ENCODE results near the gene SMARCB1.
"Not testable (repeated sequence)": the region's sequence is repeated elsewhere in the genome, so short reads cannot be mapped to it uniquely, and the experiment has no call there.

The SMARCB1 gene

DNA sequence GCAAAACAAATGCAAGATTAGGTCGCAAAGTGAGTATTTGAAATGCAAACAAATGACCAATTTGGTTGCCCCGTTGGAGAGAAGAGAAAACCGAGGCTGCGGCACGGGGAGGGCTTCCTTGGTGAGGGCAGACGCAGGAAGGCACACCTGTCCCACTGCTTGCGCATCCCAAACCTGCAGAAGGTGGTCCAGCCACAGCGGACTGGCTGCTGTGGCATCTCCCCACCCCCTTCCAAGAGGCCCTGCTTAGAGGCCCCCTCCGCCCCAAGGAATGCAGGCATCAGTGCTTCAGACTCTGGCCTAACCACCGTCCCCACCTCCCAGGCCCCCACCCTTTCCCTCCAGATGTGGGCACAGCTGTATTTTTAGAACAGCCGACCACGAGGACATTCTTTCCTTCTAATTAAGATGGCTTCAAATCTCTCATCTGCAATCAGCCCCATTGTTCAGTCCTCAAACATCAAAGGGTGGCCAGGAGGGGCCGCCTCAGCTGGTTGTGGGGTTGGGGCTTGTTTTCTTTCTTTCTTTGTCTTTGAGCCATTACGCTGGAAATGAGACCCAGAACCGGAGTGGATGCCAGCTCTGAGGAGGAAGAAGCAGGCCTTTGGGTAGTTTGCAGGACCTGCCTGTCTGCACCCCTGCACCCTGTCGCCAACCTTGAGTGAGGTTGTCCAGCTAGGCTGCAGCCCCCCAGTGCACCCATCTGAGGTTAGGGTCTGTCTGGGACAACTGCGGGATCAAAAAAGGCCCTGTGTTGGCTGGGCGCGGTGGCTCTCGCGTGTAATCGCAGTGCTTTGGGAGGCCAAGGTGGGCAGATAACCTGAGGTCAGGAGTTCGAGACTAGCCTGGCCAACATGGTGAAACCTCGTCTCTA is 61.5 kb downstream of the SMARCB1 start:
- no peak for DNase-seq

DNA sequence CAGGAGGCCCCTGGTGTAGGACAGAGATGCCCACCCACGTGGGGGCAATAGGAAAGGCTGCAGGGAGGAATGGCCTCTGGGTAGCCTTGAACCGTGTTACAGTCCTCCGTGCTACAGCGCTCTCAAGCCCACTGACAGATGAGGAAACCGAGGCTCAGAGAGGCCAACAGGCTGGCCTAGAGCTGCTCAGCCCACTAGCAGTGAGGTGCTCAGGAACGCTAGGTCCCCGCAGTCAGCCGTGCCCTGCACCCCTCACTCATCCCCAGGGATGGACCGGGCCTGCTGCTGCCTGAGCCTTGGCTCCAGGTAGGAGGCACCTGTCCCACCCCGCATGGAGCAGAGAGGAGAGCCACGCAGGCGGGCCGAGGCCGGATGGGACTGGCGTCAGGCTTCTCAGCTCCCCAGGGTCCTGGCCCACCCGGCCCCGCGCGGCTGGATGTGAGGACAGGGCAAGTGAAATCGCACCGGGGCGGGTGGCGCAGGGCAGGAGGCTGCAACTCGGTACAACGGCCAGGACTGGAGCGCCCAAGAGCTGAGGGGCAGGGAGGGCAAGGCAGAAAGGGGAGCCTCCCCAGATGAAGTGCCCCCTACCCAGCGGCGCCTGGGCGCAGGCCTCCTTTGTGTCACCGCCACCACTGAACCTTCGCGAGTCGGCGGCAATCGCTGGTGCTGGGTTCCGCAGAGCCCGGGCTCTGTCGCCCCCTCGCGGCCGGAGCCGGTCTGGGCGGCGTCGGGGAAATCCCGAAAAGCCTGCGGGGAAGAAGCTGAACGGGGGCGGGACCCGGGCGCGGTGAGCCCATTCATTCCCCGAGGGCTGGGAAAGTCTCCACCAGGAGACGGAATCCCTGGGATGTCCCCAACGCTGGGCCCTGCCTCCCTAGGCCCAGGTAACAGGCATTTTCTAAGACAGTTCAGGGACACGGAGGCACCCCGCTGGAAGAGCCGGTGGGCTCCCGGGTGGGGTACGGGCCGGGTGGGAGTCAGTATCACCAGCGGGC is 62.5 kb downstream of the SMARCB1 start:
- DNase-seq, result peak; percentile 69 to 73

DNA sequence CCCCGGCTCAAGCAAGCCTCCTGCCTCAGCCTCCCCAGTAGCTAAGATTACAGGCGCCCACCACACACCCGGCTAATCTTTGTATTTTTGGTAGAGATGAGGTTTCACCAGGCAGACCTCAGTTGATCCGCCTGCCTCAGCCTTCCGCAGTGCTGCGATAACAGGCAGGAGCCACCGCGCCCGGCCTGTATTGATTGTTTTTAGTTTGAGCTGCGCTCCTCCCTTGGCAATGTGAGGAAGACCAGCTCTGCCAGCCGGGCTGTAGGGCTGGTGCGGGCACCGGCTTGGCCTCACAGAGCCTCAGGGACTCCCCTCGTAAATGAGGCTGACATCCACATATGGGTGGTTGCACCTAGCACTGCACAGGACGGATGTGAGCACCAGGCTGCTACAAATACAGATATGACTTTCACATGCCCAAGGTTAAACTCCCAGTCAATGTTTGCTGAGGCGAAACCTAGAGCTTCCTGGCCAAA is 63.4 kb downstream of the SMARCB1 start:
- no peak for DNase-seq

DNA sequence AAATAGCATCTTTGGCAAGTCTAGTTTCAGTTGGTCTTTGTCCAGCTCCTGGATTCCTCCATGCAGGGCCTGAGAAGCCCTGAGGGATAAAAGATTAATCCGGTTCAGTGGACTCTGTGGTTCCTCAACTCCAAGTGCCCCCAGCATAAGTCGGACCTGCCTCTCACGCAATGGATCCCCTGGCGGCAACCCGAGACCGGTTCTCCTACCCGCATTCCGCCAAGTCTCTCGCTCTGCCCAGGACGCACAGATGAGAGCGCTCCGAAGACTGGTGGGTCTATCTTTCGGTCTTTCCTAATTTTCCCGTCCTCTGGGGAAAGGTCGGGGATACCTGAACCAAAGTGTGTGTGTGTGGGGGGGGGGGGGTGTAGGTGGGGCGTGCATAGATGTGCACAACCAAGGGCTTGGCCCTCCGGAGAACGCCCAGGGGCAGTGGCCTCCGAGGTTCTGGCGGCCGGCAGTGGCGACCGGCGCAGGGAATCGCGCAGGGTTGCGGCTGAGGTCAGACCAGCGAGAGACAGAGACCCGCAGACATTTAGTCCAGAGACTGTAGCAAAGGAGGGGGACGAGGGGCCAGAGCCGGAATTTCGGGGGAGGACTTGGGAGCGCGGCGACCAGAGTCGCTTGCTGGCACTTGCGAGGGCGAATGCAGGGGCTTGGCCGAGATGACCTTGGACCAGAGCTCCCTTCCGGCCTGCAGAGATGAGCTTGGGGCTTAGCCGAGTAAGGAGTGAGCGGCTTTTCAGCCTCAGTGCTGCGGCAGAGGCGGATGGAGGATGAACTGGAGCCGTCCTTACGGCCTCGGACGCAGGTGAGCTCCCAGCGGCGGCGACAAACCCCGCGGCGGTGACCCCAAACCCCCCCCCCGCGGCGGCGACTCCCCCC is 70.2 kb downstream of the SMARCB1 start:
- DNase-seq, result peak; percentile 12 to 48

DNA sequence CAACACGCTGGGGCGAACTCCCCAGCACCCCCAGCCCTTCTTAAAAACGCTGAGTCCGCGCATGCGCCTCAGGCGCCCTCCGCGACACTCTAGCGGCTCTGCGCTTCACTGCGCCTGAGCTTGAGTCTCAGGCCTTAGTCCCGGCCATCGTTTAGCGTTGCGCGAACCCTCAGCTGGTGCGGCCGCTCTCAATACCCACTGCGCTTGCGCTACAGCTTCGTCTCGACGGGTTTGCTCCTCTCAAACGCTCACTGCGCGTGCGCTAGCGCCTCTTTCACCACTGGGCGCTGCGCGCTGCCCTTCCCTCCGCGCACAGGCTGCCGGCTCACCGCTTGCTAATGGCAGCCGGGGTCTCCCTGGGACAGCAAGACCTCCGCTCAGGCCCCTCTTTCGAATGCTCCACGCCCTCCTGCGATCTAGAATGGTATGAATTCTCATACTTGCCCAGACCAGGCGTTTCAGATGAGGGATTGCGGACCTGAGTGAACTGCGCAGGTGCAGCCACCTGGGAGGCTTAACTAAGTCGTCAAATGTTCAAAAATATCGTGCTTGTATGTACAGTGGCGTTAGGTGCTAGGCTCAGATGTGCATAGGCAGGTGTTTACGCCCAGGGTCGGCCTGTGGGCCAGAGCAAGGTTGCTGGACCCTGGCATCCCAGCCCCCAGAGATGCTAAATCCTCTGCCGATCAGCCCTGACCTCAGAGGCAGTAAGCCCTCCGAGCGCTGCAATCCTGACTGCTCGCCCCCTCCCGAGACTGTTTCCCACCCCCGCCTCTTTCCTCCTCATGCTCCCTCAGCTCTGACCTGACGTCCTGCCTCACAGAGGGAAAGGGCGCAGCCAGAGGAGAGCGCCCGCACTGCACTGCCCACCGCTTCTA is 71.1 kb downstream of the SMARCB1 start, which contains the start of gene SLC2A11:
SLC2A11 (plus strand) TSS at position 270 of the 878 bp plus-strand sequence; CDS start at position 395, 125 bp downstream.
- DNase-seq, result peak; percentile 96

DNA sequence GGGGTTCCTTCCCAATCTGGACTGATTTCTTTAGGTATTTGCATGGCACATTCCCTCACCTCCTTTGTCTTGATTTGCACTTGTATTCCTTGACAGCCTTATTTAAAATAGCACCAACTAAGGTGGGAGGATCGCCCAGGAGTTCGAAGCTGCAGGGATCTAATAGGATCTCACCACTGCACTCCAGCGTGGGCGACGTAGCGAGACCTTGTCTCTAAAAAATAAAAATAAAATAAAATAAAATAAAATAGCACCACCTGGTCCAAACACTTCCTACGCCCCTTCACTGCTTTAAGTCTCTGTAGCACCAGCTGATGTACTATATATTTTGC is 71.7 kb downstream of the SMARCB1 start:
- DNase-seq, result no peak

DNA sequence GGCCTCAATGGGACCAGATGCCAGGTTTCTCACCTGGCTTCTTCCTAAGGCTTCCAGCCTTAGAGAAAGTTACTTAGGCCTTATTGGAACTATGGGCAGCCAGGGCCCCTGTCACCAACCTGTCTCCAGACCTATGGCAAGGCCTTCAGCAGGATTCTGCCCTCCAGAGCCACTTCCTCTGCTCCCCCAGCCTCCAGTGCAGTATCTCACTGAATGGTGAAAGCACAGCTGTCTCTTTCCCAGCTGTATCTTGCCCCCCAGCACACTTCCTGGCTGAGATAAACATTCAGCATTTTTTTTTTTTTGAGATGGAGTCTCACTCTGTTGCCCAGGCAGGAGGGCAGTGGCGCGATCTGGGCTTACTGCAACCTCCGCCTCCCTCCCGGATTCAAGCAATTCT is 72.4 kb downstream of the SMARCB1 start:
- DNase-seq, result no peak

DNA sequence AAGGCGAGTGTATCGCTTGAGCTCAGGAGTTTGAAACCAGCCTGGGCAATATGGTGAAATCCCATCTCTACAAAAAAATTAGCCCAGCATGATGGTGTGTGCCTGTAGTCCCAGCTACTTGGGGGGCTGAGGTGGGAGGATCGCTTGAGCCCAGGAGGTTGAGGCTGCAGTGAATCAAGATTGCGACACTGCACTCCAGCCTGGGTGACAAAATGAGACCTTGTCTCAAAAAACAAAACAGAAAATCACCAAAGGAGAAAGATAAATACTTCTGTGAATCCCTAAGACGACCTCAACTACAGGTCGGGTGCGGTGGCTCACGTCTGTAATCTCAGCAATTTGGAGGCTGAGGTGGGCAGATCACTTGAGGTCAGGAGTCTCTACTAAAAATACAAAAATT is 73.4 kb downstream of the SMARCB1 start:
- DNase-seq, result not testable (repeated sequence)

DNA sequence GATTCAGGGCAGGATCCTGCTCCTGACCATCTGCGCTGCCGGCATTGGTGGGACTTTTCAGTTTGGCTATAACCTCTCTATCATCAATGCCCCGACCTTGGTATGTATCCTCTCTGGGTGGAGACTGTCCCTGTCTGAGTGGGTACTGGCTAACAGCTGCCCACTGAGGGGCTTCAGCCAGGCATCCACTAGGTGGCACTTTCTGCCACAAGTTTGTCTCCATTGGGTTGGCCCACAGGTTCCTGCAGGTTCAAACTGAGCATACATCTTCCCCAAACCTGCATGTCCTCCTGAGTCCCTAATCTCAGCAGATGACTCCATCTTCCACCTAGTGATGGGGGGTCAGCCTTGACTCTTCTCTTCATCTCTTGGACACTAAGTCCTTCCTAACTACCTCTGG is 75.3 kb downstream of the SMARCB1 start:
- peak; percentile 41 to 51 for DNase-seq

DNA sequence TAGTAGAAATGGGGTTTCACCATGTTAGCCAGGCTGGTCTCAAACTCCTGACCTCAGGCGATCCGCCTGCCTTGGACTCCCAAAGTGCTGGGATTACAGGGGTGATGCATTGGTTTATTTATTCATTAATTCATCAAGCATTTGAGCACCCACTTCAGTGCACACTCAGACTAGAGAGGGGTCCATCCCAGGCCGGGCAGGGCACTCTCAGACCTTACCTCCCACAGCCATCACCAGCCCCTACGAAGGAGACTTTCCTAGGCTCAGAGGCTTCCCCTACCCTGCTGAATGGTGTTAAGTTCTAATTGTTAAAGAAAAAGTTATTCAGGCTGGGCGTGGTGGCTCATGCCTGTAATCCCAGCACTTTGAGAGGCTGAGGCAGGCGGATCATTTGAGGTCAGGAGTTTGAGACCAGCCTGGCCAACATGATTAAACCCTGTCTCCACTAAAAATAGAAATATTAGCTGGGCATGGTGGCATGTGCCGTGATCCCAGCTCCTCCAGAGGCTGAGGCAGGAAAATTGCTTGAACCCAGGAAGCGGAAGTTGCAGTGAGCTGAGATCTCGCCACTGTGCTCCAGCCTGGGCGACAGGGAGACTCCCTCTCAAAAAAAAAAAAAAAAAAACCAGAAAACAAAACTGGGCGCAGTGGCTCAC is 77.9 kb downstream of the SMARCB1 start:
- not testable (repeated sequence) for DNase-seq

DNA sequence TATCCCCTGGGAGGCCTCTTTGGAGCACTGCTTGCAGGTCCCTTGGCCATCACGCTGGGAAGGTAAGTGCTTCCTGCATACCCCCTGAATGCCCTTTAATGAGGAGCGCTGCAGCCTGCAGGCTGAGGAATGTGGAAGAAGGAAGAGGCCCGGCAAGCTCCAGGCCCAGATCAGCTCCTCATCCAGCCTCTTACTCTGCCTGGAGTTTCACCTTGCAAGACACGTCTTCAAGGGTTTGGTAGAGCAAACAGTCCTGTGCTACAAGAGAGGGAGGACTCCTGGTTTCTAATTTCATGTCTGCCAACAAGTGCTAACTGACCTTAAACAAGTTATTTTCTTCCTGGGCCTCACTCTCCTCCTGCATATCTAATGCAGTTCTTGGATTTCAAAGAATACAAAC is 81.8 kb downstream of the SMARCB1 start:
- no peak for DNase-seq

DNA sequence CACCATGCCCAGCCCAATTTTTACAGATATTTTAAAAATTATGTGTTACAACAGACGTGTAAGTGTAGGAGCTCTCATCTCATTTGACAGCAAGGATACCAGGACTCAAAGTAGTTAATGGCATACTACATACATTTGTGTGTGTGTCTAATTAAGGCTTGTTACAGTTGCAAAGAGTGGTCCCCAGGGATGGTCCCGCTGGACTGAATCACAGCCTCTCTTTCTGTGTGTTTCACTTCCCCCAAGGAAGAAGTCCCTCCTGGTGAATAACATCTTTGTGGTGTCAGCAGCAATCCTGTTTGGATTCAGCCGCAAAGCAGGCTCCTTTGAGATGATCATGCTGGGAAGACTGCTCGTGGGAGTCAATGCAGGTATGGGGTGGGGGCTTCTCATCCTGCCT is 88.1 kb downstream of the SMARCB1 start:
- DNase-seq, result no peak

DNA sequence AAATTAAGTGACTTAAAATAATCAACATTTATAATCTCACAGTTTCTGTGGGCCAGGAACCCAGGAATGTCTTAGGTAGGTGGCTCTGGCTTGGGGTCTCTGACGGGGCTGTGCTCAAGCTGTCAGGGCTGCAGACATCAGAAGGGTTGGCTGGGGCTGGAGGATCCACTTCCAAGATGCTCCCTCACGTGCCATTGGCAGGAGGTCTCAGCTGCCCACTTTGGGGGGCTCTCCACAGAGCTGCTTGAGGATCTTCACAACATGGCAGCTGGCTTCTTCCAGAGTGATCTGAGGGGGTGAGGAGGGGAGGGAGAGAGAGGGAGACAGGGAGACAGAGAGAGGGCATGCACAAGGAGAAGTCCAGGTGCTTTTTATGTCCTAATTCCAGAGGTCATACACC is 89.0 kb downstream of the SMARCB1 start:
- no peak for DNase-seq

DNA sequence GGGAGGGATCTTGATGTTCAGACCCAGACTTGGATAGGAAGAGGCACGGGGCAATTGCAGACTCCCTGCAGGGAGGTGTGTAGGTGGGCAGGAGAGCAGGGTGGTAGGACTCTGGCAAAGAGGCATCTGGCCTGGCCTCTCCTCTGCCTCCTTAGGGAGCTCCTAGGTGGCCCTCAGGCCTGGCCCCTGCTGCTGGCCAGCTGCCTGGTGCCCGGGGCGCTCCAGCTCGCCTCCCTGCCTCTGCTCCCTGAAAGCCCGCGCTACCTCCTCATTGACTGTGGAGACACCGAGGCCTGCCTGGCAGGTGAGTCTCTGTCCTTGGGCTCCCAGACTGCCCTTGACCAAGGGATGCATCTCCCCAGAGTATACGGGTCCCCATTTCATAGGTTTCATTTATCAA is 90.8 kb downstream of the SMARCB1 start:
- DNase-seq, result no peak

DNA sequence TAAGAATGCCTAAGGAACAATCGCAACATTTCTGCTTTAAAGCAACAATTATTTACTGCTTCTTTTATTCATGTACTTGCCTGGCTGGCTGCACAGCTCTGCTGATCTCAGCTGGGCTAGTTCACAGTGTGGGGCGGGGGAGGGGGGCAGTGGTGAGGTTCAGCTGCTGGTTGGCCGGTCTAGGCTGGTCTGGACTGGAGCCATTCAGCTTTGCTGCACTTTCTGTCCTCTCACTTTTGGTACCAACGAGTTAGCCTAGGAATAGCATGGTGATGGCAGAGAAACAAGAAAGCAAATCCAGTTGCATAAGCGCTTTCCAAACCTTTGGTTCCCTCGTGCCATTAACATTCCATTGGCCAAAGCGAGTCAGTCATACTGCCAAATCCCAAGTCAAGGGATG is 91.5 kb downstream of the SMARCB1 start:
- DNase-seq, result no peak

DNA sequence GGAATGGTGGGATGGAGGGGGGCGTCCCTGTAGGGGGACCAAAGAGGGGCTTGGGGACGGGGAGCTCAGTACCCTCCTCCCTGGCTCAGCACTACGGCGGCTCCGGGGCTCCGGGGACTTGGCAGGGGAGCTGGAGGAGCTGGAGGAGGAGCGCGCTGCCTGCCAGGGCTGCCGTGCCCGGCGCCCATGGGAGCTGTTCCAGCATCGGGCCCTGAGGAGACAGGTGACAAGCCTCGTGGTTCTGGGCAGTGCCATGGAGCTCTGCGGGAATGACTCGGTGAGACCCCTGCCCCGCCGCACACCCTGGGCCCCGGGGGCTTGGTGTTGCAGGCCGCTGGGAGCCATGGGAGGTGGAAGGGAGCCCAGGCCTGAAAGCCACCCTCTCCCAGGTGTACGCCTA is 95.6 kb downstream of the SMARCB1 start:
- DNase-seq, result no peak

DNA sequence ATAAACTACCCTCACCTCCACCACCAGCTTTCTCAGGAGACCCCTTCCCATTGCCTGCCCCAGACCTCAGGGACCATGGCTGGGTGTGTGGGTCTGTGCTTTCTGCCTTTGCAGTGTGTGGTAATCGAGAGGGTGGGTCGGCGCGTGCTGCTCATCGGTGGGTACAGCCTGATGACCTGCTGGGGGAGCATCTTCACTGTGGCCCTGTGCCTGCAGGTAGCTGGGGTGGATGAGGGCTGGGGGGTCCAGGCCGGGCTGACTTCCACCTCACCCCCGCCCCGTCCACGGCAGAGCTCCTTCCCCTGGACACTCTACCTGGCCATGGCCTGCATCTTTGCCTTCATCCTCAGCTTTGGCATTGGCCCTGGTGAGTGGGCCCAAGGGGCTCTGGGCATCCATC is 96.9 kb downstream of the SMARCB1 start:
- no peak for DNase-seq

DNA sequence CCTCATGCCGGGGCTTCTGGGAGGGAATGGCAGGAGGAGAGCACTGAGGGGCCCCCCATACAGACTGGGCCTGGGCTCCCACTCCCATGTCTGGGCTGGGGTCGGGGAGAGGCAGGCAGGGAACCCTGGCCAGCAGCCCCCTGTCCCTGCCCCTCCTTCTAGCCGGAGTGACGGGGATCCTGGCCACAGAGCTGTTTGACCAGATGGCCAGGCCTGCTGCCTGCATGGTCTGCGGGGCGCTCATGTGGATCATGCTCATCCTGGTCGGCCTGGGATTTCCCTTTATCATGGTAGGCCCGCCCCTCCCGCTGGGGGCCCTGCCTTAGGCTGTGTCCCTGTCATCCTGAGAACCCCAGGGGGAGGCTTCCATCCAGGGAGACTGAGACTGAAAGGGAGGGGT is 97.4 kb downstream of the SMARCB1 start:
- no peak for DNase-seq
